Putamen (tissue), 1 donor: ENCODE results near the gene OSBPL7.

ENCODE experiments used
- DNase-seq: peaks from one replicate; pipeline ENCODE4 v3.0.0-alpha.2; 2016; ENCODE audit warnings: low spot score

The OSBPL7 gene

GRCh38 chr17:47847341-47848197 lies 26.0 kb upstream of the OSBPL7 start:
- DNase-seq: no peak

GRCh38 chr17:47846716-47847340 lies 25.2 kb upstream of the OSBPL7 start:
- no peak for DNase-seq

- no peak for DNase-seq
Measured at GRCh38 chr17:47845716-47846075, 24.1 kb upstream of the OSBPL7 start.

GRCh38 chr17:47844814-47845715 lies 23.5 kb upstream of the OSBPL7 start:
- no peak for DNase-seq

- no peak for DNase-seq
Measured at GRCh38 chr17:47844227-47844626, 22.6 kb upstream of the OSBPL7 start.

- no peak for DNase-seq
Measured at GRCh38 chr17:47843391-47843730, 21.8 kb upstream of the OSBPL7 start.

GRCh38 chr17:47841488-47842291 lies 20.1 kb upstream of the OSBPL7 start:
- DNase-seq: no peak

- DNase-seq: peak; percentile 77
Measured at GRCh38 chr17:47840742-47841487, 19.3 kb upstream of the OSBPL7 start, which contains the start of gene SCRN2. TSS of gene SCRN2 (minus strand) at chr17:47841273. CDS start at chr17:47840843, 430 bp downstream.

- peak; percentile 8 for DNase-seq
Measured at GRCh38 chr17:47840001-47840741, 18.6 kb upstream of the OSBPL7 start.

GRCh38 chr17:47839071-47839470 lies 17.5 kb upstream of the OSBPL7 start:
- no peak for DNase-seq

GRCh38 chr17:47838636-47839035 lies 17.0 kb upstream of the OSBPL7 start:
- no peak for DNase-seq

GRCh38 chr17:47837401-47838039 lies 15.9 kb upstream of the OSBPL7 start:
- no peak for DNase-seq

- no peak for DNase-seq
Measured at GRCh38 chr17:47836601-47837000, 15.0 kb upstream of the OSBPL7 start.

GRCh38 chr17:47834756-47835155 lies 13.2 kb upstream of the OSBPL7 start:
- DNase-seq: no peak

GRCh38 chr17:47831934-47832327 lies 10.3 kb upstream of the OSBPL7 start:
- peak; percentile 18 for DNase-seq

GRCh38 chr17:47831003-47831933 lies 9.7 kb upstream of the OSBPL7 start, which contains the start of the genes LRRC46 and MRPL10:
TSS of gene LRRC46 (plus strand) at chr17:47831670. CDS start at chr17:47831990, 320 bp downstream.
TSS of gene MRPL10 (minus strand) at chr17:47831541. CDS start at chr17:47831511, 30 bp downstream.
- peak; percentile 90 for DNase-seq

- DNase-seq: no peak
Measured at GRCh38 chr17:47830396-47831002, 8.9 kb upstream of the OSBPL7 start.

- no peak for DNase-seq
Measured at GRCh38 chr17:47829870-47830269, 8.3 kb upstream of the OSBPL7 start.
